Inflammatory macrophage treated with lipopolysaccharide for 1 hour (primary cell): Measurements from ENCODE around the gene ADGRA1.

Experiments
- DNase-seq, 2 donors: peaks; one replicate each; pipeline ENCODE4 v3.0.0-alpha.2; 2020 to 2022

ADGRA1 gene

GRCh38 chr10:133113847-133114246, 26.1 kb downstream of the ADGRA1 start:
- DNase-seq: no peak

- no peak for DNase-seq
Measured at GRCh38 chr10:133114251-133114650, 26.5 kb downstream of the ADGRA1 start.

- no peak for DNase-seq
Measured at GRCh38 chr10:133114726-133115452, 27.2 kb downstream of the ADGRA1 start.

GRCh38 chr10:133115453-133115842, 27.7 kb downstream of the ADGRA1 start:
- DNase-seq: no peak

GRCh38 chr10:133115976-133116375, 28.3 kb downstream of the ADGRA1 start:
- no peak for DNase-seq

- no peak for DNase-seq
Measured at GRCh38 chr10:133116455-133116854, 28.7 kb downstream of the ADGRA1 start.

- DNase-seq: no peak
Measured at GRCh38 chr10:133117036-133117687, 29.4 kb downstream of the ADGRA1 start.

- DNase-seq: no peak
Measured at GRCh38 chr10:133117688-133118071, 30.0 kb downstream of the ADGRA1 start.

GRCh38 chr10:133121479-133121878, 33.8 kb downstream of the ADGRA1 start:
- DNase-seq: no peak

- no peak for DNase-seq
Measured at GRCh38 chr10:133122171-133122935, 34.6 kb downstream of the ADGRA1 start.

GRCh38 chr10:133123050-133123745, 35.5 kb downstream of the ADGRA1 start:
- DNase-seq: no peak

GRCh38 chr10:133123746-133124356, 36.1 kb downstream of the ADGRA1 start:
- no peak for DNase-seq

- peak in 1 of 2 donors; percentile 30 for DNase-seq
Measured at GRCh38 chr10:133124357-133125211, 36.9 kb downstream of the ADGRA1 start.

- no peak for DNase-seq
Measured at GRCh38 chr10:133125901-133126300, 38.2 kb downstream of the ADGRA1 start.

GRCh38 chr10:133126431-133127290, 38.9 kb downstream of the ADGRA1 start:
- DNase-seq: no peak

GRCh38 chr10:133127291-133128125, 39.8 kb downstream of the ADGRA1 start:
- DNase-seq: no peak

- DNase-seq: no peak
Measured at GRCh38 chr10:133128126-133129070, 40.7 kb downstream of the ADGRA1 start.

GRCh38 chr10:133129071-133129858, 41.5 kb downstream of the ADGRA1 start:
- no peak for DNase-seq
